Suprapubic skin (tissue), 4 donors: Measurements from ENCODE around the gene PAK5. TPM values are rescaled to one million over a fixed set of nuclear protein-coding genes. Genes with fewer than 3 reads are reported as not detected.

Experiments used
- DNase-seq, 2 donors: peaks; one replicate each; pipeline ENCODE4 v3.0.0-alpha.2; 2019; ENCODE audit warnings: low spot score in 2 of 2
- H3K27ac ChIP-seq: fragments of 200-600 bp; sonication (generic); one replicate; pipeline ENCODE4 v1.5.1; 2019
- H3K27me3 ChIP-seq: fragments of 200-600 bp; sonication (generic); one replicate; pipeline ENCODE4 v1.5.1; 2019
- H3K36me3 ChIP-seq: fragments of 200-600 bp; sonication (generic); one replicate; pipeline ENCODE4 v1.5.1; 2019
- H3K4me1 ChIP-seq: fragments of 200-600 bp; sonication (generic); one replicate; pipeline ENCODE4 v1.5.1; 2019
- H3K4me3 ChIP-seq: fragments of 200-600 bp; sonication (generic); one replicate; pipeline ENCODE4 v1.5.1; 2019; ENCODE audit warnings: mild to moderate bottlenecking
- H3K9me3 ChIP-seq: fragments of 200-600 bp; sonication (generic); one replicate; pipeline ENCODE4 v1.5.1; 2019
- EP300 ChIP-seq: sonication (generic); formaldehyde crosslinking; IDR thresholded peaks from one replicate; pipeline ENCODE4 v1.6.1; 2017; ENCODE audit warnings: antibody characterized with exemption
- POLR2A ChIP-seq, 2 donors: fragments of 450-650 bp; IDR thresholded peaks; one replicate each; pipeline ENCODE4 v1.6.1; 2017; ENCODE audit warnings: antibody characterized with exemption in 2 of 2, mild to moderate bottlenecking in 2 of 2, moderate library complexity in 2 of 2
- POLR2AphosphoS5 ChIP-seq, 3 donors: sonication (generic); formaldehyde crosslinking; IDR thresholded peaks; one replicate each; pipeline ENCODE4 v1.6.1; 2017; ENCODE audit warnings: antibody characterized with exemption in 3 of 3
- WGBS: methylation state at CpG from one replicate; pipeline ENCODE4 v1.1.5; 2018; 5-methylcytosine and 5-hydroxymethylcytosine counted together
- total RNA-seq, 4 donors: library from RNA; depleted of rRNA; stranded (reverse); fragments of >200 nt; gene quantifications; one replicate each; pipeline ENCODE4 v1.1.0, GENCODE V29; 2016
- TF ChIP-seq, protein P1 (sequence below), 2 donors: fragments of 200-600 bp in 1 of 2; fragments of 450-650 bp in 1 of 2; sonication (generic) in 1 of 2; IDR thresholded peaks; one replicate each; pipeline ENCODE4 v1.5.1; 2016 to 2019; ENCODE audit warnings: antibody characterized with exemption in 2 of 2, mild to moderate bottlenecking in 1 of 2, moderate library complexity in 1 of 2

PAK5 gene
- total RNA-seq, 4 donors from 2014 or later: 0.10 to 0.56 (median 0.21) TPM; not detected in 1

DNA sequence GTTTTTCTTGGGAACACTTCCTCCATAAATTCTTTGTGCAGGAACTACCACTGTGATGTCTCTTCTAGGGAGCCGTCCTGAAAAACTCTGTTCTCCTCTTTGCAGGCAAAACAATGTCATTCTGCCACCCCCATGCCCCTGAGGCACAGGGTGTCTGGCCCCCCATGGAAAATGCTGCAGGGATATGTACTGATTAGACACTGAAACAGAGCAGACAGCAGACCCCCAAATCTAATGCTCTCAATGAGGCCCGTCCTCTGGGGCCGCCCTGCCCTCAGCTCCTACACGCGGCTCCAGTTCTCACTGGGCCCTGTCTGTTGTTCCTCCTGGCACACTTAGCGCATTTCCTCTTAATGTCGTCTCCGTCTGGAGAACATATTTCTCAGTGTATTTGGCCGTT lies 227.0 kb downstream of the PAK5 start:
- DNase-seq: no peak
- H3K27me3 ChIP-seq: no peaks in the 10 kb centered on the region
- no peaks in the 10 kb centered on the region for H3K9me3 ChIP-seq
- H3K4me3 ChIP-seq: no peak overlapping the region
- H3K27ac ChIP-seq: no peak overlapping the region
- 88% methylated on average over 9 of the region's 9 CpGs for WGBS
- peaks cover 4% of the 10 kb centered on the region for H3K4me1 ChIP-seq
- no peak for TF ChIP-seq POLR2A (IDR thresholded peaks at IDR 0.05)
- H3K36me3 ChIP-seq: no peaks in the 10 kb centered on the region

DNA sequence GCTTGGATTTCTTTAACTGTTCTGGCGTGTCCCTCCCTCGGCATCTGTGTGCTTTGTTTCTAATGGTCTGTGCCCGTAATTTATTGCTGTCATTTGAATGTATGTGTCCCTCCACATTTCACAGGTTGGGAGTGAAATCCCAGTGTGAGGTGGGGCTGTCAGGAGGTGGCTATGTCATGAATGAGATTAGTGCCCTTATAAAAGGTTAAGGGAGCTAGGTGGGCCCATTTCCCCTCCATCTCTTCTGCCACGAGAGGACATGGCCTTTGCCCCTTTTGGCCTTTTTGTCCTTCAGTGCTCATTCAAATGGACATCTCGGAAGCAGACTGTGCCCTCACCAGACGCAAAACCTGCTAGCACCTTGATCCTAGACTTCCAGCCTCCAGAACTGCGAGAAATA lies 228.2 kb downstream of the PAK5 start:
- Histone ChIP-seq H3K27ac (no peak overlapping the region), H3K9me3 (no peaks in the 10 kb centered on the region), H3K4me3 (no peak overlapping the region), H3K4me1 (no peaks in the 10 kb centered on the region), H3K27me3 (no peaks in the 10 kb centered on the region), H3K36me3 (no peaks in the 10 kb centered on the region)
- 76% methylated on average over 7 of the region's 7 CpGs for WGBS
- no peak for DNase-seq
- TF ChIP-seq POLR2A (IDR thresholded peaks at IDR 0.05) (no peak), EP300 (no peak), POLR2AphosphoS5 (IDR thresholded peaks at IDR 0.05) (no peak)
- TF ChIP-seq, protein P1, sequence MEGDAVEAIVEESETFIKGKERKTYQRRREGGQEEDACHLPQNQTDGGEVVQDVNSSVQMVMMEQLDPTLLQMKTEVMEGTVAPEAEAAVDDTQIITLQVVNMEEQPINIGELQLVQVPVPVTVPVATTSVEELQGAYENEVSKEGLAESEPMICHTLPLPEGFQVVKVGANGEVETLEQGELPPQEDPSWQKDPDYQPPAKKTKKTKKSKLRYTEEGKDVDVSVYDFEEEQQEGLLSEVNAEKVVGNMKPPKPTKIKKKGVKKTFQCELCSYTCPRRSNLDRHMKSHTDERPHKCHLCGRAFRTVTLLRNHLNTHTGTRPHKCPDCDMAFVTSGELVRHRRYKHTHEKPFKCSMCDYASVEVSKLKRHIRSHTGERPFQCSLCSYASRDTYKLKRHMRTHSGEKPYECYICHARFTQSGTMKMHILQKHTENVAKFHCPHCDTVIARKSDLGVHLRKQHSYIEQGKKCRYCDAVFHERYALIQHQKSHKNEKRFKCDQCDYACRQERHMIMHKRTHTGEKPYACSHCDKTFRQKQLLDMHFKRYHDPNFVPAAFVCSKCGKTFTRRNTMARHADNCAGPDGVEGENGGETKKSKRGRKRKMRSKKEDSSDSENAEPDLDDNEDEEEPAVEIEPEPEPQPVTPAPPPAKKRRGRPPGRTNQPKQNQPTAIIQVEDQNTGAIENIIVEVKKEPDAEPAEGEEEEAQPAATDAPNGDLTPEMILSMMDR (IDR thresholded peaks at IDR 0.05): no peak

DNA sequence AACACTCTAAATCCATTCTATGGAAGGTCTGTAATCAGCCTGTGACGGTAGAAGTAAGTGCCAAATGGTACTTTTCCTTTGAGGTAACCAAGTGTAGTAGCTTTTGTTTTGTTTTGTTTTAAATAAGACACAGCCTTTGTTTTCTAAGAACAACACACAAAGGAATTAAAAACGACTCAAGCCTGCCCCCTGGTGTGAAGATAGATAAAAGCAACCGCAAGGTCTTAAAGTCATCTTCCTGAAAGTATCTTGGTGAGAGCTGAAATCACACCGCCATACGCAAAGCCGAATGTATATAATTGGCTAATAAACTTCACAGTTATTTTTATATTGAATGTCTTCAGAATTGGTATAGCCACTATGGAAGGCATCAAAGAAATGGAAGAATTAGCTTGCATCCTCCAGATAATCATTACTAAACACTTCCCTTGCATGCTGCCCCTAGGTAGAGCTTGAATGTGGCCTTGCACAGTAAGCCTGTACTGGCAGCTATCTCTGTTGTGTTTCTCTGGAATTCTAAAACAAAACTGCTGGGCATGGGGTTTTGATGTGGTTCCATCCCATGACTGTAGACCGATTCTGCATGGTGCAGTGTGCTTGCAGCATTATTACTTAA lies 228.9 kb downstream of the PAK5 start:
- Histone ChIP-seq H3K4me3 (no peak overlapping the region), H3K9me3 (no peaks in the 10 kb centered on the region), H3K36me3 (no peaks in the 10 kb centered on the region), H3K27ac (no peak overlapping the region), H3K4me1 (no peaks in the 10 kb centered on the region), H3K27me3 (no peaks in the 10 kb centered on the region)
- 33% methylated on average over 7 of the region's 7 CpGs for WGBS
- no peak for DNase-seq
- no peak for TF ChIP-seq POLR2AphosphoS5 (IDR thresholded peaks at IDR 0.05)
- no peak for TF ChIP-seq EP300
- TF ChIP-seq, protein P1 (IDR thresholded peaks at IDR 0.05): peak; percentile 27 to 53

DNA sequence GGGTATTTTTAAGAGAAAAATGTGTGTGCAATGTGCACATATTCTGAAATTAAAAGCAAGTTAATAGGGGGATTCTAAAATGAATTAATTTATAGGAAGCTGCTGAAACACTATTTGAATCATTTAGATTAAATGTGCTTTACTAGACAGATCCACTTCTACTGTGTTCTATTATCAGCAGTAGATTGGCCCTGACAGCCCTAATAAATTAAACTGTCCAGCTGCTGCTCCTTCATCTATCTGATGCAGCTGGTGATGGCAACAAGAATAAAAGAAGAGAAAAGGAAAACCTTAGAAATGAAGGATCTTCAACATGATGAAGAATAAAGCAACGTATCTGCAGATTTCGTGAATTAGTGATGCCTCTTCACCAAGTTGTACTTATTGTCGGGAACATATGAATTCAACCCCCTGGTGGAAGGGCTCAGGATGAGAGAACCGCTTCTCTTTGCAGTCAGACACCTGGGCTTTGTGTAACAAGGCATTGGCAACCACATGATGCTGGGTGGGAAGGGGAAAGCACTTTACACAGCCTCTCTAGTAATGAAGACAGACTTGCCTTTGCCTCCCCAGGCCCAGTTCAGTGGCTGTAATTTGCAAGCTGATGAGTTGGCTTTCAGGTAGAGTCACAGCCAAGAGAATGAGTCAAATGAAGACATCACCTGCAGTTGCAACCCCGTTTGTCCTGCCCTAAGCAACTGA lies 230.1 kb downstream of the PAK5 start:
- TF ChIP-seq EP300 (no peak), POLR2AphosphoS5 (IDR thresholded peaks at IDR 0.05) (no peak), POLR2A (IDR thresholded peaks at IDR 0.05) (no peak)
- TF ChIP-seq, protein P1 (IDR thresholded peaks at IDR 0.05): no peak
- no peak for DNase-seq
- no peaks in the 10 kb centered on the region for H3K27me3 ChIP-seq
- no peaks in the 10 kb centered on the region for H3K4me1 ChIP-seq
- H3K4me3 ChIP-seq: no peak overlapping the region
- H3K9me3 ChIP-seq: no peaks in the 10 kb centered on the region
- H3K27ac ChIP-seq: no peak overlapping the region
- 87% methylated on average over 5 of the region's 5 CpGs for WGBS
- no peaks in the 10 kb centered on the region for H3K36me3 ChIP-seq

DNA sequence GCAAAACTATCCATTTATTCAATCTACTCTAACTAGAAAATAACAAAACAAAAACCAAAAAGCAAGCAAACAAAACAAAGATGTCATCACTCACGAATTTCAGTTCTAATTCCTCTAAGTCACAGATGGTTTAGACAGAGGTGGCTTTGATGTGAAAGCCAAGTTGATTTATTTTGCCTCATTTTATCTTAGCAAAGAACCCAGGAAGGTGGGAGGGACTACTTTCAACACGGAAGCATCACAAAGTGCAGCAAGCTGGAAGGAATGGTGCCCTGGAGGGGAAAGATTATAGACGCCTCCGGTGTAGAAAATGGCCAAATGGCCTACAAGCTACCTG lies 236.1 kb downstream of the PAK5 start:
- no peak overlapping the region for H3K27ac ChIP-seq
- H3K9me3 ChIP-seq: no peaks in the 10 kb centered on the region
- no peaks in the 10 kb centered on the region for H3K4me1 ChIP-seq
- H3K36me3 ChIP-seq: no peaks in the 10 kb centered on the region
- 40% methylated on average over 4 of the region's 4 CpGs for WGBS
- no peak for DNase-seq
- H3K4me3 ChIP-seq: no peak overlapping the region
- TF ChIP-seq POLR2AphosphoS5 (IDR thresholded peaks at IDR 0.05) (no peak), POLR2A (IDR thresholded peaks at IDR 0.05) (no peak), EP300 (no peak)
- TF ChIP-seq, protein P1 (IDR thresholded peaks at IDR 0.05): no peak
- H3K27me3 ChIP-seq: no peaks in the 10 kb centered on the region
